ENCODE measurements around the gene YOD1.

DNA sequence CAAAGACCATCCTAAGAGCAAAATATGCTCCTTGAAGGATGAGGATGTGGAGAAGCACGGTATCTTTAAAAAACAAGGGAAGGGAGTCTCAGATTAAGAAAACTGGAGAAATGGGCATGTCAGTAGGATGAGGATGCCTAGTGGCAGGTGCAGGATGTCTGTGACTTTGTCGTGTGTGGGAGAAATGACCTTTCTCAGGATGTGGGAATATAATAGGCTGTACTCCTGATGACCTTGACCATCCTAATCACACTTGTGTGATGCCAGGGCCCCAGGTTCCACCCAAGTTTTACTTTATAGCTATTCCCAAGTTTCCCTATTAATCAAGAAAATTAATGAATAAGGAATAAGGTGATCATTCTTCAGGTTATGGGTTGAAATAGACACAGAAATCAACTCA lies 31.3 kb downstream of the YOD1 start:
- TF ChIP-seq, protein P1, sequence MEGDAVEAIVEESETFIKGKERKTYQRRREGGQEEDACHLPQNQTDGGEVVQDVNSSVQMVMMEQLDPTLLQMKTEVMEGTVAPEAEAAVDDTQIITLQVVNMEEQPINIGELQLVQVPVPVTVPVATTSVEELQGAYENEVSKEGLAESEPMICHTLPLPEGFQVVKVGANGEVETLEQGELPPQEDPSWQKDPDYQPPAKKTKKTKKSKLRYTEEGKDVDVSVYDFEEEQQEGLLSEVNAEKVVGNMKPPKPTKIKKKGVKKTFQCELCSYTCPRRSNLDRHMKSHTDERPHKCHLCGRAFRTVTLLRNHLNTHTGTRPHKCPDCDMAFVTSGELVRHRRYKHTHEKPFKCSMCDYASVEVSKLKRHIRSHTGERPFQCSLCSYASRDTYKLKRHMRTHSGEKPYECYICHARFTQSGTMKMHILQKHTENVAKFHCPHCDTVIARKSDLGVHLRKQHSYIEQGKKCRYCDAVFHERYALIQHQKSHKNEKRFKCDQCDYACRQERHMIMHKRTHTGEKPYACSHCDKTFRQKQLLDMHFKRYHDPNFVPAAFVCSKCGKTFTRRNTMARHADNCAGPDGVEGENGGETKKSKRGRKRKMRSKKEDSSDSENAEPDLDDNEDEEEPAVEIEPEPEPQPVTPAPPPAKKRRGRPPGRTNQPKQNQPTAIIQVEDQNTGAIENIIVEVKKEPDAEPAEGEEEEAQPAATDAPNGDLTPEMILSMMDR (conservative IDR thresholded peaks at IDR 0.05; ENCODE audit: low read depth, low read length), result no peak
- TF ChIP-seq EZH2phosphoT487 (IDR thresholded peaks at IDR 0.05; ENCODE audit: borderline replicate concordance, low read length) (no peak), EZH2 (IDR thresholded peaks at IDR 0.05; ENCODE audit: low read length, unreplicated experiment) (no peak)

Data from PC-3 (cell line).